ENCODE data around the gene IL23R. TPM values are rescaled to one million over a fixed set of nuclear protein-coding genes. Genes with fewer than 3 reads are reported as not detected.

The IL23R gene
- polyA plus RNA-seq, 1 experiment, result not detected

GRCh38 chr1:67162954-67163353, 3.3 kb upstream of the IL23R start:
- Histone ChIP-seq H3K4me3 (ENCODE audit: low read depth, low read length) (no peak overlapping the region), H3K36me3 (ENCODE audit: control insufficient read depth, insufficient read depth, low read length) (no peaks in the 10 kb centered on the region), H3K27me3 (ENCODE audit: control insufficient read depth, insufficient read depth, low read length) (no peaks in the 10 kb centered on the region)
- no peak for TF ChIP-seq CTCF (IDR thresholded peaks at IDR 0.05; ENCODE audit: insufficient read depth, low read depth, low read length)
- POLR2A ChIA-PET, result no interaction called here
- CTCF ChIA-PET, result interaction anchor here (1.0 to 1.8 kb wide), 2 partner anchors 10 to 14 kb away, joined by 5 to 6 read pairs; no protein-coding TSS in a partner anchor
- DNase-seq (ENCODE audit: low read depth), result no peak

DNA sequence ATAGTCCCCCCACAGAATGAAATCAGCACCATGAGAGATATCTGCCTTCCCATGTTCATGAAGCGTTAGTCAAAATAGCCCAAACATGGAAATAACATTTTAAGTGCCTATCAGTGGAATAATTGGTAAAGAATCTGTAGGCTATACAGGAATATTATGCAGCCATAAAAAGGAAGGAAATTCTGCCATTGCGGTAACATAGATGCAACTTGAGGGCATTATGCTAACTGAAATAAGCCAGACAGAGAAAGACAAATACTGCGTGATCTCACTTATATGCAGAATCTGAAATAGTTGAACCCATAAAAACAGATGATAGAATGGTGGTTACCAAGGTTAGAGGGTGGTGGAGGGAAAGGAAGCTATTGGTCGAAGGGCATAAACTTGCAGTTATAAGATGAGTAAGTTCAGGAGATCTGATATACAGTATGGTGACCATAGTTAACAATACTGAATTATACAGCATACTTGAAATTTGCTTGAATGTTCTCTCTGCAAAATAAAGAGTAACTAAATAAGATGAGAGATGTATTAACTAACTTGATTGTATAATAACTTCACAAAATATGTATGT, 699 bp upstream of the IL23R start:
- Histone ChIP-seq H3K27me3 (ENCODE audit: control insufficient read depth, insufficient read depth, low read length) (no peaks in the 10 kb centered on the region), H3K4me3 (ENCODE audit: low read depth, low read length) (no peak overlapping the region), H3K36me3 (ENCODE audit: control insufficient read depth, insufficient read depth, low read length) (no peaks in the 10 kb centered on the region)
- ChIA-PET POLR2A (interaction anchor here (0.7 kb wide), 1 partner anchor 24 kb away, joined by 3 read pairs; no protein-coding TSS in a partner anchor), CTCF (interaction anchor here (1.1 kb wide), 1 partner anchor 17 kb away, joined by 3 read pairs; no protein-coding TSS in a partner anchor)
- no peak for TF ChIP-seq CTCF (IDR thresholded peaks at IDR 0.05; ENCODE audit: insufficient read depth, low read depth, low read length)
- DNase-seq (ENCODE audit: low read depth), result no peak

GRCh38 chr1:67169496-67169895, 3.2 kb downstream of the IL23R start:
- CTCF ChIA-PET, result interaction anchor here (1.1 kb wide), 1 partner anchor 42 kb away, joined by 3 read pairs; no protein-coding TSS in a partner anchor
- Histone ChIP-seq H3K36me3 (ENCODE audit: control insufficient read depth, insufficient read depth, low read length) (no peaks in the 10 kb centered on the region), H3K27me3 (ENCODE audit: control insufficient read depth, insufficient read depth, low read length) (0 out of 2 replicates have a peak, but pooled peaks cover 1% of the 10 kb centered on the region), H3K4me3 (ENCODE audit: low read depth, low read length) (no peak overlapping the region)
- TF ChIP-seq CTCF (IDR thresholded peaks at IDR 0.05; ENCODE audit: insufficient read depth, low read depth, low read length), result no peak
- DNase-seq (ENCODE audit: low read depth), result no peak
- POLR2A ChIA-PET, result no interaction called here

DNA sequence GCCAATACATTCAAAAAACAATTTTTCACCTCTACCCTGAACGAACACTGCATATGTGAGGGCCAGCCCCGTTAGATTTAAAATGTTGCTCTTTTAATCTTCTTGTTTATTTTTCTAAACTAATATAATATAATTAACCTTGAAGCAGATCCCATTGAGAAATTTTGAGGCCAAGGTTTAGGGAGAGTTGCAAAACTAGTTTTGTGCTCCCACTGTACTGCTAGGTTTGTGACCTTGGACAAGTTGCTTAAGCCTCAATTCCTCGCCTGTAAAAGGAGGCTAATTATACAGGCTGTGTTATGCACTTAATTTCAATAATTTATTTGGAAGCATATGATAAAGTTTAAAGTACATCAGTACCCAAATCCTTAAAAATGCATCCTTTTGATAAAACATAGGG, 3.7 kb downstream of the IL23R start:
- no peak for DNase-seq (ENCODE audit: low read depth)
- no peak overlapping the region for H3K4me3 ChIP-seq (ENCODE audit: low read depth, low read length)
- CTCF ChIA-PET, result interaction anchor here (0.6 to 1.1 kb wide), 2 partner anchors 42 to 67 kb away, joined by 3 read pairs; no protein-coding TSS in a partner anchor
- 0 out of 2 replicates have a peak, but pooled peaks cover 1% of the 10 kb centered on the region for H3K27me3 ChIP-seq (ENCODE audit: control insufficient read depth, insufficient read depth, low read length)
- H3K36me3 ChIP-seq (ENCODE audit: control insufficient read depth, insufficient read depth, low read length), result no peaks in the 10 kb centered on the region
- POLR2A ChIA-PET, result no interaction called here
- no peak for TF ChIP-seq CTCF (IDR thresholded peaks at IDR 0.05; ENCODE audit: insufficient read depth, low read depth, low read length)

GRCh38 chr1:67170751-67171573, 4.7 kb downstream of the IL23R start:
- no peak for TF ChIP-seq CTCF (IDR thresholded peaks at IDR 0.05; ENCODE audit: insufficient read depth, low read depth, low read length)
- no peaks in the 10 kb centered on the region for H3K36me3 ChIP-seq (ENCODE audit: control insufficient read depth, insufficient read depth, low read length)
- DNase-seq (ENCODE audit: low read depth), result no peak
- no peak overlapping the region for H3K4me3 ChIP-seq (ENCODE audit: low read depth, low read length)
- CTCF ChIA-PET, result no interaction called here
- 0 out of 2 replicates have a peak, but pooled peaks cover 1% of the 10 kb centered on the region for H3K27me3 ChIP-seq (ENCODE audit: control insufficient read depth, insufficient read depth, low read length)
- POLR2A ChIA-PET, result no interaction called here
